H9 (cell line): ENCODE results near the gene STAC2. TPM values are rescaled to one million over a fixed set of nuclear protein-coding genes. Genes with fewer than 3 reads are reported as not detected.

Source experiments
- DNase-seq: peaks from one replicate; pipeline ENCODE4 v3.0.0-alpha.2; 2017
- H2AFZ ChIP-seq: one replicate; pipeline ENCODE4 v1.6.1; 2013; ENCODE audit warnings: mild to moderate bottlenecking, low read length, control low read depth, moderate library complexity
- H2AK5ac ChIP-seq: 2 replicates; pipeline ENCODE4 v1.6.1; 2013; ENCODE audit warnings: low read length, control low read depth, mixed read lengths; ENCODE audit not compliant: insufficient read length
- H2BK120ac ChIP-seq: one replicate; pipeline ENCODE4 v1.6.1; 2013; ENCODE audit warnings: low read depth, mild to moderate bottlenecking, low read length, control low read depth, inconsistent platforms; ENCODE audit not compliant: poor library complexity, severe bottlenecking
- H2BK12ac ChIP-seq: 2 replicates; pipeline ENCODE4 v1.6.1; 2013; ENCODE audit warnings: low read length, control low read depth, mixed read lengths, low read depth; ENCODE audit not compliant: insufficient read length
- H2BK15ac ChIP-seq: 2 replicates; pipeline ENCODE4 v1.6.1; 2013; ENCODE audit warnings: low read depth, low read length, control low read depth
- H2BK20ac ChIP-seq: one replicate; pipeline ENCODE4 v1.6.1; 2013; ENCODE audit warnings: low read depth, mild to moderate bottlenecking, low read length, control low read depth, inconsistent platforms; ENCODE audit not compliant: poor library complexity, severe bottlenecking
- H2BK5ac ChIP-seq: 2 replicates; pipeline ENCODE4 v1.6.1; 2013; ENCODE audit warnings: low read length, control low read depth, mixed read lengths; ENCODE audit not compliant: insufficient read length
- H3K14ac ChIP-seq: 2 replicates; pipeline ENCODE4 v1.6.1; 2013; ENCODE audit warnings: low read length, control low read depth; ENCODE audit not compliant: insufficient read depth
- H3K18ac ChIP-seq: 2 replicates; pipeline ENCODE4 v1.6.1; 2013; ENCODE audit warnings: low read depth, mild to moderate bottlenecking, mixed read lengths, low read length, control low read depth; ENCODE audit not compliant: insufficient read length
- H3K23ac ChIP-seq: 2 replicates; pipeline ENCODE4 v1.6.1; 2013; ENCODE audit warnings: low read length, control low read depth, mixed read lengths, low read depth; ENCODE audit not compliant: insufficient read length
- H3K23me2 ChIP-seq: 2 replicates; pipeline ENCODE4 v1.6.1; 2013; ENCODE audit warnings: low read depth, mild to moderate bottlenecking, mixed read lengths, low read length, control low read depth; ENCODE audit not compliant: insufficient read length, poor library complexity, severe bottlenecking
- H3K27ac ChIP-seq: 2 replicates; pipeline ENCODE4 v1.5.1; 2013; ENCODE audit warnings: low read length, control low read depth, mixed read lengths, low read depth; ENCODE audit not compliant: insufficient read length
- H3K27me3 ChIP-seq: 2 replicates; pipeline ENCODE4 v1.6.1; 2013; ENCODE audit warnings: low read length, control low read depth, inconsistent platforms; ENCODE audit not compliant: insufficient read depth
- H3K4ac ChIP-seq: 2 replicates; pipeline ENCODE4 v1.6.1; 2013; ENCODE audit warnings: low read depth, mild to moderate bottlenecking, control low read depth, inconsistent platforms, low read length, moderate library complexity
- H3K4me1 ChIP-seq: 2 replicates; pipeline ENCODE4 v1.6.1; 2013; ENCODE audit warnings: low read length, control low read depth, inconsistent platforms; ENCODE audit not compliant: insufficient read depth
- H3K4me2 ChIP-seq: 2 replicates; pipeline ENCODE4 v1.6.1; 2013; ENCODE audit warnings: low read length, control low read depth, mixed read lengths; ENCODE audit not compliant: insufficient read length, insufficient read depth
- H3K56ac ChIP-seq: 2 replicates; pipeline ENCODE4 v1.6.1; 2013; ENCODE audit warnings: low read depth, mild to moderate bottlenecking, mixed read lengths, low read length, control low read depth; ENCODE audit not compliant: insufficient read length
- H3K79me1 ChIP-seq: 2 replicates; pipeline ENCODE4 v1.6.1; 2013; ENCODE audit warnings: low read depth, mild to moderate bottlenecking, moderate library complexity, low read length, control low read depth, inconsistent platforms; ENCODE audit not compliant: insufficient read depth, poor library complexity, severe bottlenecking
- H3K79me2 ChIP-seq: 2 replicates; pipeline ENCODE4 v1.6.1; 2013; ENCODE audit warnings: low read length, control low read depth, inconsistent platforms; ENCODE audit not compliant: insufficient read depth
- H3K9ac ChIP-seq: 2 replicates; pipeline ENCODE4 v1.6.1; 2013; ENCODE audit warnings: low read length, control low read depth, mixed read lengths; ENCODE audit not compliant: insufficient read length; ENCODE audit errors: extremely low read depth
- H3K9me3 ChIP-seq: one replicate; pipeline ENCODE4 v1.6.1; 2013; ENCODE audit warnings: low read depth, low read length, inconsistent platforms; ENCODE audit not compliant: control insufficient read depth
- H3T11ph ChIP-seq: one replicate; pipeline ENCODE4 v1.6.1; 2013; ENCODE audit warnings: mild to moderate bottlenecking, low read length, control low read depth, inconsistent platforms
- H4K20me1 ChIP-seq: one replicate; pipeline ENCODE4 v1.6.1; 2013; ENCODE audit not compliant: control insufficient read depth, insufficient read length, insufficient read depth
- H4K5ac ChIP-seq: 2 replicates; pipeline ENCODE4 v1.6.1; 2013; ENCODE audit warnings: low read depth, mild to moderate bottlenecking, mixed read lengths, low read length, control low read depth; ENCODE audit not compliant: insufficient read length
- H4K8ac ChIP-seq: replicated peaks from 2 replicates; pipeline ENCODE4 v1.6.1; 2013; ENCODE audit warnings: low read length, control low read depth, mixed read lengths, low read depth; ENCODE audit not compliant: insufficient read length
- H4K91ac ChIP-seq: 2 replicates; pipeline ENCODE4 v1.6.1; 2013; ENCODE audit warnings: low read depth, mild to moderate bottlenecking, moderate library complexity, mixed read lengths, low read length, control low read depth; ENCODE audit not compliant: insufficient read length
- H3K27ac Mint-ChIP-seq, 3 experiments: 2 replicates in 2 of 3; 3 replicates in 1 of 3; pipeline ENCODE4 v1.8.0; 2020 to 2021; ENCODE audit warnings: mixed read lengths in 3 of 3, mild to moderate bottlenecking in 1 of 3, moderate library complexity in 1 of 3
- H3K27me3 Mint-ChIP-seq: 2 replicates; pipeline ENCODE4 v1.8.0; 2021; ENCODE audit warnings: low read depth, mild to moderate bottlenecking, moderate library complexity, mixed read lengths
- H3K36me3 Mint-ChIP-seq, 3 experiments: 2 replicates in 2 of 3; 3 replicates in 1 of 3; pipeline ENCODE4 v1.8.0; 2020 to 2021; ENCODE audit warnings: low read depth in 3 of 3, mixed read lengths in 3 of 3; ENCODE audit not compliant: insufficient read depth in 1 of 3
- H3K4me1 Mint-ChIP-seq, 2 experiments: 2 replicates each; pipeline ENCODE4 v1.8.0; 2020; ENCODE audit warnings: mixed read lengths in 2 of 2
- H3K4me3 Mint-ChIP-seq, 2 experiments: 2 replicates in 1 of 2; 3 replicates in 1 of 2; pipeline ENCODE4 v1.8.0; 2020 to 2021; ENCODE audit warnings: mild to moderate bottlenecking in 2 of 2, mixed read lengths in 2 of 2, moderate library complexity in 1 of 2
- H3K9me3 Mint-ChIP-seq, 2 experiments: 2 replicates in 1 of 2; 3 replicates in 1 of 2; pipeline ENCODE4 v1.8.0; 2020; ENCODE audit warnings: mild to moderate bottlenecking in 2 of 2, mixed read lengths in 2 of 2, moderate library complexity in 1 of 2
- CTCF ChIP-seq: fragments of 200-600 bp; sonication (generic); conservative IDR thresholded peaks from 3 replicates; pipeline ENCODE4 v1.8.0; 2021; ENCODE audit warnings: antibody characterized with exemption, mild to moderate bottlenecking
- WGBS: extraction: QIAGEN DNeasy Blood & Tissue Kit; methylation state at CpG from one replicate; pipeline ENCODE4 v1.1.7; 2013; ENCODE audit warnings: missing lambda C conversion rate, low lambda C conversion rate, mixed read lengths; ENCODE audit not compliant: insufficient read length; ENCODE audit errors: extremely low coverage; 5-methylcytosine and 5-hydroxymethylcytosine counted together
- total RNA-seq: library from RNA; stranded (reverse); gene quantifications from 2 replicates; pipeline ENCODE4 v1.2.1, GENCODE V29; 2021

The STAC2 gene
- total RNA-seq, 1 experiment from 2014 or later, result 2.5 TPM

- no CpG with 5 or more reads among the region's 7 CpGs for WGBS
- Histone ChIP-seq H3K18ac (no peak overlapping the region), H2BK20ac (no peak overlapping the region), H2AFZ (no peak overlapping the region), H3K27ac (no peak overlapping the region), H3T11ph (no peak overlapping the region), H3K79me1 (no peaks in the 10 kb centered on the region), H4K8ac (no peak overlapping the region), H3K56ac (no peak overlapping the region), H2AK5ac (no peak overlapping the region), H3K4me2 (no peak overlapping the region), H2BK12ac (no peak overlapping the region), H2BK15ac (no peak overlapping the region), H3K23ac (no peak overlapping the region), H3K9me3 (no peaks in the 10 kb centered on the region), H4K20me1 (no peaks in the 10 kb centered on the region), H3K14ac (no peak overlapping the region), H3K79me2 (no peaks in the 10 kb centered on the region), H3K9ac (no peak overlapping the region), H3K23me2 (peaks cover 9% of the 10 kb centered on the region), H2BK120ac (no peak overlapping the region), H3K4me1 (no peaks in the 10 kb centered on the region), H3K4ac (no peak overlapping the region), H2BK5ac (no peak overlapping the region), H4K91ac (no peak overlapping the region), H4K5ac (no peak overlapping the region), H3K27me3 (peaks cover 10% of the 10 kb centered on the region; the same call in 1 of the 2 replicates)
- peaks cover 4 to 8% of the 10 kb centered on the region in 2 experiments for H3K9me3 Mint-ChIP-seq
- no peak for DNase-seq
- peaks cover 40% of the 10 kb centered on the region for H3K27me3 Mint-ChIP-seq
- peaks cover 3 to 8% (median 7%) of the 10 kb centered on the region in 3 experiments; a peak in 5 of 7 replicates for H3K36me3 Mint-ChIP-seq
- no peak overlapping the region for H3K27ac Mint-ChIP-seq
- H3K4me3 Mint-ChIP-seq, result peak overlapping the region; percentile 27 to 82; a peak in 4 of 5 replicates
- H3K4me1 Mint-ChIP-seq, result peaks cover 25 to 26% of the 10 kb centered on the region in 2 experiments
- TF ChIP-seq CTCF, result no peak
Measured at GRCh38 chr17:39166437-39167335, 59.1 kb downstream of the STAC2 start.
